Fibroblast of skin of right quadriceps (primary cell): ENCODE data around the gene NHERF2.

ENCODE experiments used
- DNase-seq: peaks from one replicate; pipeline ENCODE4 v3.0.0-alpha.2; 2013

NHERF2 gene

DNA sequence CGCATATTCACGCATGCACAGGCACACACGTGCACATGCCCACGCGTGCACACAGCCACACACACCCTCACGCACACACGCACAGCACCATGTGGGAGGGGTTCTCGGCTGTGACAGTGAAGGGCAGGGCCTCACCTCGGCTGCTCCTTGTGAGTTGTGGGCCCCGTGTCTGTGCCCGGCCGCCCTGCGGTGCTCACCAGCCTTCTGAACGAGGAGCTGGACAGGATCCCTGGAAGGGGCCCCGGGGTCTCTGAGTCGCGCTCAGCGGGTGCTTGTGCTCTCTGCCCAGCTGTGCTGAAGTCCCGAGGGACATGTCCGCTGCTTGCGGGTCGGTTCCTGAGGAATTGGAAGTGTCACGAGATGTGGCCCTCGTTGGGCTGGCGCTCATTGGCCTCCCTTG is 37.2 kb downstream of the NHERF2 start:
- no peak for DNase-seq

DNA sequence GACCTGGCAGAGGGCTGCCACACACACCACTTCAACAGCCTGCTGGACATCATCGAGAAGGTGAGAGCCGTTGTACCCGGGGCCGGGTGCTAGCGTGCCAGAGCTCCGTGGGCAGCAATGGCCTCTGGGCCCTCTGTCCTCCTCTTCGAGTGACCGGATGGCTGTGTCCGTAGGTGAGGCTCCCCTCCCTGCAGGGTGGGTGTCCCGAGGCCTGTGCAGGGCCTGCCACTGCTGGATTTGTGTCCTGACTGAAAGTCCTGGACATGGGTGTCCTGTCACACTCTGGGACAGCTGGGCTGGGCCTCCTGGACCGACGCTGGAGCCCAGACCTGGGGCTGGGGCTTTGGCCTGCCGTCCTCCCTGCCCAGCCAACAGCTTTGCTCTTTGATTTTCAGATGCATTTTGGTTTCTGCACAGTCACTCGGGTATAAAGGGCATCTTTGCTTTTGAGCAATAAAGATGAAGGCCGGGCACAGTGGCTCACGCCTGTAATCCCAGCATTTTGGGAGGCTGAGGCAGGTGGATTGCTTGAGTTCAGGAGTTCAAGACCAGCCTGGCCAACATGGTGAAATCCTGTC is 37.8 kb downstream of the NHERF2 start:
- no peak for DNase-seq

DNA sequence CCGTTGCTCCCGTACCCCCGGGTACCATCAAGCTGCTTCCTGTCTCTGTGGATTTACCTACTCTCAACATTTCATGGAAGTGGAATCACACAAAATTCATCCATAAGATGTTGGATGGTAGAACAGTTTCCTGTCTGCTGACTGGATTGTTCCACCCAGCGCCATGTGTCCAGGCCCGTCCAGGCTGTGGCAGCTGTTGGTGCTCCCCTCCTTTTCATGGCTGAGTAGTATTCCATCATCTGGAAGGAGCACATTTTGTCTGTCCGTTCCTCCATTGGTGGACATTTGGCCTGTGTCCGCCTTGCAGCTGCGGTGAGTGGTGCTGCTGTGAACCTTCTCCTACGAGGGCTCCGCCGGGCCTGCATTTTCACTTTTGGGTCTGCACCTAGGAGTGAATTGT is 39.4 kb downstream of the NHERF2 start:
- no peak for DNase-seq

DNA sequence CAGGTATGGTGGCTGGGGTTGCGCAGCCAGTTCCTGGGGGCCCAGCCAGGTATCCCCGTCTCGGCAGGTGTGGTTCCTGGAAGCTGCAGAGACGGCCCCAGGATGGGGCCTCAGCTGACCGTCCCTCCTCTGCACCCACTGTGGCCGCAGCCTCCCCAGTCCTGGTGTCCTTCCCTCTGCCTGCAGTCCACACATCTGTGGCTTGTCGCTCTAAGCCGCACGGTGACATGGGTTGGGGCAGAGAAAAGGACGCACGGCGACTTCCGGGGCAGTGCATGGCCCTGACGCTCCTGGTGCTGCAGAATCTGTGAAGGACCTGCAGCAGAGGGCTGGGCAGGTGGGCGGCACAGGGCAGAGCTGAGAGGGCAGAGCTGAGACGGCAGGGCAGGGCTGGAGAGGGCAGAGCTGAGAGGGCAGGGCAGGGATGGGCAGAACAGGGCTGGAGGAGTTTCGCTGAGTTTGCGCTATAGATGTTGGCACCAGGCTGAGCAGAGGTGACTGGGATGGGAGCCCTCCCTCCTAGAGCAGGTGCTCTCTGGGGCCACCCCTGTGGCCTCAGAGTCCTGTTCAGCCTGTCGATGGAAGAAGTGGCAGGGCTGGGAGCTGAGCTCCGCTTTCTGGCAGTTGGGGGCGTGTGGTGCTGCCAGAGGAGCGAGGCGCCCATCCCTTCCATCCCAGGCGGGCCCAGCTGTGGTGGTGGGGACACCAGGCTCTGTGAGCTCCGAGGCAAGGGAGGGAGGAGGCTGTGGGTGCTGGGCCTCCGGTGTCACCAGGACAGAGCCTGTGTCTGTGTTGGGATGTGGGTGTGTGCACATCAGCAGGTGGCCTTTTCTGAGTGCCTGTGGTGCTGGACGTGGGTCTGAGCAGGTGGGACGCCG is 44.1 kb downstream of the NHERF2 start:
- DNase-seq: no peak

DNA sequence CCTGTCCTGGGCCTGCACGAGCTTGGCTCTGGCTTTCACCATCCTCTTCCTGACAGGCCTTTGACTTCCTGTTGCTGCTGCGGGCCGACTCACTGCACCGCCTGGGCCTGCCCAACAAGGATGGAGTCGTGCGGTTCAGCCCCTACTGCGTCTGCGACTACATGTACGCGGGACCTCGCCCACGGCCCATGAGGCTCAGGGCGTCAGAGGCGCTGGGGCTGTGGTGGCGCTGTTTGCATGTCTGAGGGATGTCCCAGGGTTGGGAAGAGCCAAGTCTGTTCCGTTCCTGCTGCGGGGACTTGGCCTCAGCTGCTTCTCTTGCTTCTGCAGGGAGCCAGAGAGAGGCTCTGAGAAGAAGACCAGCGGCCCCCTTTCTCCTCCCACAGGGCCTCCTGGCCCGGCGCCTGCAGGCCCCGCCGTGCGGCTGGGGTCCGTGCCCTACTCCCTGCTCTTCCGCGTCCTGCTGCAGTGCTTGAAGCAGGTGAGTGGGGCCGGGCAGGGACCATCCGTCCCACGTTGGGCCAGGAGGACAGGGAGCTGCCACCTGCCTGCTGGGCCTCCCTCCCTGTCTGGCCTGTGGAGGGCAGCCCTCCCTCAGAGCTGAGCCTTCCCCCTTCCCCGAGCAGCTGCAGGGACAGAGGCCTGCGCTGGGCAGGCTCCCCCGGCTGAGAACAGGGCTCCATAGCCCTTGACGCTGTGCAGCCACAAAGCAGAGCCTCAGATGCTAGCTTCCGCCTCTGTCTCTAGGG is 44.9 kb downstream of the NHERF2 start:
- DNase-seq: no peak

DNA sequence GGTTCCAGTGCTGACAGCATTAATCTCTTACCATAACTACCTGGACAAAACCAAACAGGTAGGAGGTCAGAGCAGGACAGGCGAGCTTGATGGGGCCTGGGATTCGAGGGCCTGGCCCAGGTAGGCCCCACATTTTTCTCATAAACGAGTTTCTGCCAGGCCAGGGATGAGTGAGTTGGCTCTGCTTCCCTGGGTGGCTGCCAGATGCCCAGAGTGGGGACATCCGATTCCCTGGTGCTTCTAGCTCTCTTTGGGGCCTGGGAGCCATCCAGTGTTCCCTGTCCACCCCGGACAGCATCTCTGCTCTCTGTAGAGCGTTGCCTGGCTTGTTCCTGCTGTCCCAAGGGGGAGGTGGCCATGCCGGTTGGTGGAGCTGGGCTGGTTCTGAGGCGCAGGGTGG is 46.2 kb downstream of the NHERF2 start:
- no peak for DNase-seq

DNA sequence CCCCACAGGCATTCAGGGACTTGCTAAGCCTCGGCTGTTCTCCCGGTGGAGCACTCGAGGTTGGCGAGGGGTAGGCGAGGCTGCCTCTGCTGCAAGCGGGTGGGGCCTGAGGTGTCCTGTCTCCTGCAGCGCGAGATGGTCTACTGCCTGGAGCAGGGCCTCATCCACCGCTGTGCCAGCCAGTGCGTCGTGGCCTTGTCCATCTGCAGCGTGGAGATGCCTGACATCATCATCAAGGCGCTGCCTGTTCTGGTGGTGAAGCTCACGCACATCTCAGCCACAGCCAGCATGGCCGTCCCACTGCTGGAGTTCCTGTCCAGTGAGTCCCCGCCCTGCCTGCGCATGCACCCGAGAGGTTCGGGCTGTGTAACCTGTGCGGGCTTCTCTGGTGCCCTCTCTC is 47.4 kb downstream of the NHERF2 start:
- DNase-seq: no peak

DNA sequence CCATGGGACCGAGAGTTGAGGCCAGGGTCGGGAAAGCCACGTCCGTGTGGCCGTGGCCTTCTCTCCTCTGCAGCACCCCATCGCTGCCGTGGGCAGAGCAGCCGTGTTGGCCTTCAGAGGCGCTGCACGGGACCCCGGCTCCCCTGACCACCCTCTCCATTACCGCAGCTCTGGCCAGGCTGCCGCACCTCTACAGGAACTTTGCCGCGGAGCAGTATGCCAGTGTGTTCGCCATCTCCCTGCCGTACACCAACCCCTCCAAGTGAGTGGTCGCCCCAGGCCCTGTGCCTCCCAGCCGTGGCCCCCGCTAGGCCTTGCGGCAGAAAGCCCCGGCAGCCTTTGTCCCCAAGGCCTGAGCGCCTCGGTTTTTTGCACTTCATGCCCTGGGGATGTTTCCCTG is 48.9 kb downstream of the NHERF2 start:
- DNase-seq: no peak

DNA sequence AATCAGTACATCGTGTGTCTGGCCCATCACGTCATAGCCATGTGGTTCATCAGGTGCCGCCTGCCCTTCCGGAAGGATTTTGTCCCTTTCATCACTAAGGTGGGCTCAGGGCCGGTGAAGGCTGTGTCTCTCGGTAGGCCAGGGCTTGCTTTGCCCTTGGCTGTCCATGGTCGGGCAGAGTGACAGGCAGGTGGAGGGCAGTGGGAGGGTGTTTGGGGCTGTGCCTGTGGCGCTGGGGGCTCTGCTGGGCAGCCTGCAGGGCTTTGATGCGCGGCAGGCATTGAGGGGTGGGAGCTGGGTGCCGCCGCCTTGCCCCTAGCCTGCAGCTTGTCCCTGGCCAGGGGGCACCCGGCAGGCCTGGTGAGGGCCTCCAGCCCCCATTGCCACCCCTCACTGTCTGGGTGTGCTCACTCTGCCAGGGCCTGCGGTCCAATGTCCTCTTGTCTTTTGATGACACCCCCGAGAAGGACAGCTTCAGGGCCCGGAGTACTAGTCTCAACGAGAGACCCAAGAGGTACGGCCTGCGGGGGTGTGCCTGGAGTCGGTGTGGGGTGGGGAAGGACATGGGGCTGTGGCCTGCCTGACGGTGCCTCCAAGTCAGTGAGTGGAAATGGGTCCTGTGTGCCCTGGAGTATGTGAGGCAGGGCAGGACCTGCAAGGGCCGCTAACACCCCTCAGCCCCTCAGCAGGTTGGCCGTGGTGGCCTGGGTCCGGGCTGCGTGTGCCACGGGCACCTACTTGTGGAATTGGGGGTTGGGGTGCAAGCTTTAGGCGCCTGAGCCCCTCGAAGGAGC is 49.6 kb downstream of the NHERF2 start:
- DNase-seq: no peak

DNA sequence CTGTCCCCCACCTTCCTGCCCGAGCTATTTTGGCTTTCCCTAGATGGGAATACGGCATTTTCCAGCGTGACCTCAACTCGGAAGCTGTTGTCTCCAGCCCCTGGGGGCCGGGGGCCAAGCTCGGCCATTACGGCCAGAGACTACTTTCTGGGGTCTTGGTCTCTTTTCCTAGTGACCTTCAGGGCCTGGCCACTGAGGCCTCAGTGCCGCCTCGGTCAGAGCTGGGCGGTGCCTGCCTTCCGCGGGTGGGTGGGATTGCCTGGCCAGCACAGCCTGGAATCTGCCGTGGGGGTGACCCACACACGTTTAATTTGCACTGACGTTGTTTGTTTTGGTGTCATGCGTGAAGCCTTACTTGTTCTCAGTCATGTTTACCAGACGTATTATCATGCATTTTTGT is 50.3 kb downstream of the NHERF2 start:
- no peak for DNase-seq

DNA sequence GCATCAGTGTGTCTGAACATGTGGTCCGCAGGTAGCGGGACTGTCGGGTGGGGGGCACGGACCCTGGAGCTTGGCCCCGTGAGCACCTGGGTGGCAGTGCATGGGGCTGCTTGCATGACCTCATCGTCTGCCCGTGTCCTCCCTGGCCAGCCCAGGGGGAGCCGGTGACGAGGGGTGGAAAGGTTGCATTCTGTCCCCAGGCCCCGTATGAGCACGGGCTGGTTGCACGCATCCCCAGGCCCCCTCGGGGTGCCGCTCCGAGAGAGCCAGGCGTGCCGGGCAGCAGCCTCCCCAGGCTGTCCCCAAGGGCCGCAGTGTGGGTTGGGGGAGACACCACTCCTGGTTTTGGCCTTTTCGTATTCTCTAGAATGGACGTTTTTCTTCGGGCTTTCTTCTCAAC is 51.0 kb downstream of the NHERF2 start:
- DNase-seq: no peak

DNA sequence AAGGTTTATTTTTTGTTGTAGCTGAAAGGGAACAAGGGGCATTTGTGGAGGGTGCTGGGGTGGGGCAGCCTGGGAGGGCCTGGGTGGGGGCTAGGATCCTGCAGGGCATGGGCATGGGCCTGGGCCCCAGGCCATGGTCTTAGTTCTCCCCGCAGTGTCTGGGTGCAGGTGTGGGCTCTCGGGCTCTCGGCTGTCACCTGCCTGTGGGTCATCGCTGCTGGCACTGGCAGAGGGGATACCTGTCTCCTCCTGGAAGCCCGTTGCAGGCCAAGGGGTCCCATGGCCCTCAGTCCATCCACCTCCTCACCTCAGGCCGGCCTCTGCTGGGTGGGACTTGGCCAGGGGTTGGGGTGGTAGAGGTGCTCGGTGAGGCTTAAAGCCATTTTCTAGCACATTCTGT is 51.4 kb downstream of the NHERF2 start:
- no peak for DNase-seq

DNA sequence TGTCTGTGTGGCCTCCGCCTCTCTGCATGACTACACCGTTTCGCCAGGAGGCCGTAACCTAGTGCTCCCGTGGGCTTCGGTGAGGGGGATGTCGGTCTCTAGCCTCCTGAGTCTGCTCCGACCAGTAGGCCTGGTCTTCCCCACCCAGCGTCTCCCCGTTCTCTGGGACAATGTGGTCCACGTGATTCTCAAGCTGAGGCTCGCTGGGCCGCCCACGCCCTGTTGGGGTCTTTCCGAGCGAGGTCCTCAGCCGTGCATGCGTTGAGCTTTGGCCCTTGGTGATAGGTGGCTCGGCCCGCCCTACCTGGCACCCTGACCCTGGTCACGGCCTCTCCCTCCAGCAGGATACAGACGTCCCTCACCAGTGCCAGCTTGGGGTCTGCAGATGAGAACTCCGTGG is 52.0 kb downstream of the NHERF2 start:
- DNase-seq: no peak

DNA sequence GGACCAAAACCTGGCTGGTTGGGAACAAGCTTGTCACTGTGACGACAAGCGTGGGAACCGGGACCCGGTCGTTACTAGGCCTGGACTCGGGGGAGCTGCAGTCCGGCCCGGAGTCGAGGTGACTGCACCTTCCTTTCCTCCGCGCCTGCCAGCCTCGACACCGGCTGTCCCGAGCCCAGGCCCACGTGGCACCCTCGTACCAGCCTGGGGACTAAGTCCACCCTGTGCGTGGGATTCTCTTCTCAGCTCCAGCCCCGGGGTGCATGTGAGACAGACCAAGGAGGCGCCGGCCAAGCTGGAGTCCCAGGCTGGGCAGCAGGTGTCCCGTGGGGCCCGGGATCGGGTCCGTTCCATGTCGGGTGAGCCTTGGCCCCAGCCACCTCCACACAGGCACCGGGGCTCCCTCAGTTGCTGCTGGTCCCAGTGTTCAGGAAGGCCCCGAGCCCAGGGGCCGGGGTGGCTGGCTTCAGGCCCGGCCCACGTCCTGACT is 52.7 kb downstream of the NHERF2 start:
- DNase-seq: no peak

DNA sequence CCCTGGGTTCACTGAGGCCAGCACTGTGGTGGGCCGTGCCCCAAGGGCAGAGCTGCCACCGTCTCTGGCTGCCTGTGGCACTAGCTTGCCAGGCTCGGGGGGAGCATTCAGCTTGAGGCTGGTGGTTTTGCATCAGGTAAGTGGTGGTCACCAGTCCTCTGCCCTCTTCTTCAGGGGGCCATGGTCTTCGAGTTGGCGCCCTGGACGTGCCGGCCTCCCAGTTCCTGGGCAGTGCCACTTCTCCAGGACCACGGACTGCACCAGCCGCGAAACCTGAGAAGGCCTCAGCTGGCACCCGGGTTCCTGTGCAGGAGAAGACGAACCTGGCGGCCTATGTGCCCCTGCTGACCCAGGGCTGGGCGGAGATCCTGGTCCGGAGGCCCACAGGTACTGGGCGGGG is 53.3 kb downstream of the NHERF2 start:
- DNase-seq: no peak

DNA sequence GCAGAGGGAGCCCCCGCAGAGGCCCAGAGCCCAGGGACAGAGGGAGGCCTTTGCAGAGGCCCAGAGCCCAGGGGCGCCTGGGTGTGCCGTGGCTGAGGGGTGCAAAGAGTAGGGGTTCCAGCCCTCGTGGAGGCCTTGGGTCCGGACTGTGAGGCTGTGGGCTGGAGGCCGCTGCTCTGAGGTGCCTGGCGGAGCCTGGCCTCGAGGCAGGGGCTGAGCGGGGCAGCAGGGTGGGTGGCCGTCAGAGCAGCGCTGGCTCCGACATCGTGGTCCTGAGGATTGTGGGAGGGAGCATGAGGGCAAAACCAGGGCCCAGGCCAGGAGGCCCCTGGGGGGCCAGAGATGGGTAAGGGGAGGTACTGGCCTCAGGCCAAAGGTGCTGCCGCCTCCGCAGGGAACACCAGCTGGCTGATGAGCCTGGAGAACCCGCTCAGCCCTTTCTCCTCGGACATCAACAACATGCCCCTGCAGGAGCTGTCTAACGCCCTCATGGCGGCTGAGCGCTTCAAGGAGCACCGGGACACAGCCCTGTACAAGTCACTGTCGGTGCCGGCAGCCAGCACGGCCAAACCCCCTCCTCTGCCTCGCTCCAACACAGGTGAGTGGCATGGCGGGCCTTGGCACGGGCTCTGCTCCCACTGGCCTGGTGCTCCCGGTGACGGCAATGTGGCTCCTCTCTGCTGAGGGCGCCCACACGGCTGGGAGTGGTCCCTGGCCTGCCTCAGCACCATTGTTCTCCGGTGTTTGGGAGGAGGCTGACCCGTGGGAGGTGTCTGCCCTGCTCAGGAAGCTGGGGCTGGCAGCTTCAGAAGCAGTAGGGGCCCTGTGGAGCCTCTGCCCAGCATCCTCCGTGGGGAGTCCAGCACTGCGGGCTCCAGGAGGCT is 54.7 kb downstream of the NHERF2 start:
- DNase-seq: no peak

DNA sequence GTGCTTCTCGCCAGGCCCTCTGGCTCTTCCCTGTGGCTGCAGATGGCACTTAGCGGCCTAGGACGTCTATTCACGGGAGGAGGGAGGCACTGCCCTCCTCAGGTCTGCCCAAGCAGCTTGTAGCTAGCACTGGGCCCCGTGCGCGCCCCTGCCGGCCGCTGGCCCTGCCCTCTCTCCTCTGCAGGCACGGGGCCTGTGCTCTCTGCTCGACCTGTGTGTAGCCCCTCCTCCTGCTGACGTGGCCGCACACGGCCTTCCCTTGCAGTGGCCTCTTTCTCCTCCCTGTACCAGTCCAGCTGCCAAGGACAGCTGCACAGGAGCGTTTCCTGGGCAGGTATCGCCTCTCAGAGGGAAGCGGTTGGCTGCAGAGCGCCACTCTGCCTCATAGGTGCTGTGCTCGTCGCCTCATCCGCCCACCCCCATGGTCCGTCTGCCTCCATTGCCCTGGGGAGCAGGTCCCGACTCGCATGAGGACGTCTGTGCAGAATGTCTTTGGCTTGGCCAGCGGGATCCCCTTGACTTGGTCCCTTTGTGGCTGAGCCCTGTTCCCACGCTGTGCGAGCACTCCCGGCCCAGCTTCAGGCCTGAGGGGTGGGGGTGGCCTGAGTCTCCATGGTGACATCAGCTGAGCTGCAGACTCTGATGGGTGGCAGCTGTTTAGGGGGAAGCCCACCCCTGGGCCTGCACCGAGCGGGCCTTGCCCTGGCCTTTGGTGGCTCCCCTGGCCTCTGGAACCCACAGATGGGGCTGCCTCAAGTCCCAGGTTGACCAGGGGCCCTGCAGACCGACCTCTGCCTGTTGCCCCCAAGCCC is 55.7 kb downstream of the NHERF2 start:
- no peak for DNase-seq

DNA sequence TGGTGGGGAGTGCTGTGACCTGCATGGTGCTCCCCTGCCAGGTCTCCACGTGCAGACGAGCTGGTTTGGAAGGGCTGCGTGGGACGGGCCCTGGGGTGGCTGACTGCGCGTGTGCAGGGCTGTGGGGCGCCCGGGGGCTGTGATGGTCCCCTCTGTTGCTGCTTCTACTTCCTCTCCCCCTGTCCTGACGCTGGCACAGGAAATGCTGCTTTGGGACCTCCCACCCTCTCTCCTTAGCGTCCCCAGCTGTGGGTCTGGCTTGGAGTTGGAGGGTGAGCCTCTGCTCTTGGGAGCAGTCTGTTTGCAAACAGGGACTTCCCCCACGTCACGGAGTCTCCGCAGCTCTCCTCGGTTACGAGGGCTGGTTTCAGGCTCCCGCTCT is 56.3 kb downstream of the NHERF2 start:
- DNase-seq: no peak

DNA sequence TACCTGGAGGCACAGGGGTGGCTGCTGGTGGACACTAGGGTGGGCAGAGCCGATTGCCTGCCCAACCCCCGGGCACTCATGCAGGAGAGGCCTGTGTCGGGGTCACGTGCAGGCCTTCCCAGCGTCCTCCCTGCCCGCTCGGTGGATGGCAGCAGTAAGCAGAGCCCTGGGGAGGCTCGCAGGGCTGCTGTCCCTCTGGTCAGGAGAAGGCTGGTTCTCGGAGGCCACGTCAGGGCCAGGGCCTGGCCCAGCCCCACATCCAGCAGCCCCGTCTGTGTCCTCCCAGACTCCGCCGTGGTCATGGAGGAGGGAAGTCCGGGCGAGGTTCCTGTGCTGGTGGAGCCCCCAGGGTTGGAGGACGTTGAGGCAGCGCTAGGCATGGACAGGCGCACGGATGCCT is 56.7 kb downstream of the NHERF2 start:
- no peak for DNase-seq

DNA sequence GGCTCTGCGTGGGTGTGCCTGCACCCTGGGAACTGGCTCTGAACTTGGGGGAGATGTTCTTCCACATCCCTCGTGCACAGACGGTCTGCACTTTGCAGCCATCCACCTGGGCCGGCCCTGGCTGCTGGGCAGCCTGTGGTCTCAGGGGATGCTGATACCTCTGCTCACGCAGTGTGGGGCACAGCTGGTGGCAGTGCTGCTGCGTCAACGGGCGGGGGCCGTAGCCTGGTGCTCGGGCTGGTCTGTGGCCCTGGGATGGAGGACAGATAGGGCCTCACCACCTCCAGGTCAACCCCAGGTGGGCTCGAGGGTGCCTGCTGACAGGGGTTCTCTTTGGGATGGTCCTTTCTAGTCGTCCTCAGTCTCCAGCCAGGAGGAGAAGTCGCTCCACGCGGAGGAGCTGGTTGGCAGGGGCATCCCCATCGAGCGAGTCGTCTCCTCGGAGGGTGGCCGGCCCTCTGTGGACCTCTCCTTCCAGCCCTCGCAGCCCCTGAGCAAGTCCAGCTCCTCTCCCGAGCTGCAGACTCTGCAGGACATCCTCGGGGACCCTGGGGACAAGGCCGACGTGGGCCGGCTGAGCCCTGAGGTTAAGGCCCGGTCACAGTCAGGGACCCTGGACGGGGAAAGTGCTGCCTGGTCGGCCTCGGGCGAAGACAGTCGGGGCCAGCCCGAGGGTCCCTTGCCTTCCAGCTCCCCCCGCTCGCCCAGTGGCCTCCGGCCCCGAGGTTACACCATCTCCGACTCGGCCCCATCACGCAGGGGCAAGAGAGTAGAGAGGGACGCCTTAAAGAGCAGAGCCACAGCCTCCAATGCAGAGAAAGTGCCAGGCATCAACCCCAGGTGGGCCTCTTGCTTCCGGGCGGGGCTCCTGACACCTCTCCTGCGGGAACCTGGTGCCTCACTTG is 57.4 kb downstream of the NHERF2 start:
- DNase-seq: no peak
